Kidney tubule cell (primary cell): ENCODE results near the gene KRTAP5-9.
"Not testable (repeated sequence)": the region's sequence is repeated elsewhere in the genome, so short reads cannot be mapped to it uniquely, and the experiment has no call there.

Source experiments
- DNase-seq: peaks from one replicate; pipeline ENCODE4 v3.0.0-alpha.2; 2018; ENCODE audit warnings: low spot score

The KRTAP5-9 gene

DNA sequence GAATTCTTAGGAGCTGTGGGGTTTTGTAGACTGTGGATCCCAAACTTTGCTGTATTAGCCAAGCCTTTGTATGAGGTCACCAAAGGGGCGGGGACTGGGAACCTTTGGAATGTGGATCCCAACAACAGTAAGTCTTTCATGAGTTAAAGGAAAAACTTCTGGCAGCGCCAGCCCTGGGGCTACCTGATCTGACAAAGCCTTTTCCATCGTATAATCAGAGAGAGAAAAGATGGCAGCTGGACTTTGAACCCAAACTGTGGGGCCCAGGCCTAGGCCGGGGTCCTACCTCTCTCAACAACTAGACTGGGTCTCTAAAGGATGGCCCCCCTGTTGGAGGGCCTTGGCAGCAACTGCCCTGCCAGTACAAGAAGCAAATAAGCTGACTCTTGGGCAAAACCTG lies 40.1 kb downstream of the KRTAP5-9 start:
- DNase-seq: peak; percentile 35

DNA sequence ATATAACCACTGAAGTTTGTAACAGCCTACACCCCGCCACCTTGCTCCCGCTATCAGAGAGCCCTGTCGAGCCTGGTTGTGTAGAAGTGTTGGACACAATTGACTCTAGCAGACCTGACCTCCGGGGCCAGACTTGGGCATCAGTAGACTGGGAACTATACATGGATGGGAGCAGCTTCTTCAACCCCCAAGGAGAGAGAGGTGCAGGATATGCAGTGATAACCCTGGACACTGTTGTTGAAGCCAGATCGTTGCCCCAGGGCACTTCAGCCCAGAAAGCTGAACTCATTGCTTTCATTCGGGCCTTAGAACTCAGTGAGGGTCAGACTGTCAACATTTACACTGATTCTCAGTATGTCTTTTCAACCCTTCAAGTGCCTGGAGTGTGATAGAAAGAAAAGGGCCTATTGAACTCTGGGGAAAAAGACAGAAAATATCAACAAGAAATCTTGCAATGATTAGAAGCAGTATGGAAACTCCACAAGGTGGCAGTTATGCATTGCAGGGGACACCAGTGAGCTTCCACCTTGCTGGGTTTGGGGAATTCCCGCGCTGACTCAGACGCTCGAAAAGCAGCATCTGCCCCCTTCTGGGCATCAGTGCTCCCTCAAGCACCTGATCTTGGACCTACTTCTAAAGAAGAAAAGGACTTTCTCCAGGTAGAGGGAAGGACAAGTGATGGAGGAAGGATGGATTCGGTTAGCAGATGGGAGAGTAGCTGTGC lies 40.8 kb downstream of the KRTAP5-9 start:
- peak; percentile 74 for DNase-seq

DNA sequence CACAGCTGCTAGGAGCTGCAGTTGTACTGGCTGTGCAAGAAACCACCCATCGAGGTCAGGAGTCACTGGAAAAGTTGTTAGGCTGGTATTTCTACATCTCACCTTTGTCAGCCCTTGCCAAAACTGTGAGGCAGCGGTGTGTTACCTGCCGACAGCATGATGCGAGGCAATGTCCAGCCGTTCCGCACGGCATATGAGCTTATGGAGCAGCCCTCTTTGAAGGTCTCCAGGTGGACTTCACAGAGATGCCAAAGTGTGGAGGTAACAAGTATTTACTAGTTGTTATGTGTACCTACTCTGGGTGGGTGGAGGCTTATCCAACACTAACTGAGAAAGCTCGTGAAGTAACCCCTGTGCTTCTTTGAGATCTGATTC lies 41.3 kb downstream of the KRTAP5-9 start:
- not testable (repeated sequence) for DNase-seq
